ENCODE measurements around the gene TMEM31. TPM values are rescaled to one million over a fixed set of nuclear protein-coding genes. Genes with fewer than 3 reads are reported as not detected.

The TMEM31 gene
- total and polyA plus RNA-seq, 10 of the 15 experiments (the other 5 are each of a cell fraction or from before 2014, with no cell fraction given) = 0.18 TPM; not detected in 9

- H3K36me3 ChIP-seq (ENCODE audit: control insufficient read depth in 2 of 2, insufficient read depth in 2 of 2, low read length in 1 of 2) = no peaks in the 10 kb centered on the region
- no peaks in the 10 kb centered on the region for H3K9me3 ChIP-seq (replicated peaks; ENCODE audit: control insufficient read depth, insufficient read depth, low read length)
- WGBS (ENCODE audit: insufficient coverage, insufficient replicate concordance, low lambda C conversion rate, missing lambda C conversion rate) = 37% methylated on average over 4 of the region's 4 CpGs
- RAD21 ChIA-PET (ENCODE audit: unreplicated experiment) = no interaction called here
- H3K4me2 ChIP-seq (ENCODE audit: control insufficient read depth, insufficient read depth) = no peak overlapping the region
- no peaks in the 10 kb centered on the region for H3K4me1 ChIP-seq (ENCODE audit: control insufficient read depth, insufficient read depth, low read length)
- H3K4me3 ChIP-seq = no peak overlapping the region
- POLR2A ChIA-PET = no interaction called here
- CTCF ChIA-PET = no interaction called here
- no peak overlapping the region for H3K9ac ChIP-seq (ENCODE audit: control insufficient read depth, insufficient read depth, low read length)
- intact Hi-C loops (cut with micrococcal nuclease; ENCODE audit: unreplicated experiment) = no loop called here
- SMC1A ChIA-PET (ENCODE audit: uncharacterized antibody, unreplicated experiment) = no interaction called here
- in situ Hi-C loops (cut with MboI) = no loop called here
- no peak overlapping the region for H3K27ac ChIP-seq (ENCODE audit: control insufficient read depth, insufficient read depth)
- no peaks in the 10 kb centered on the region for H3K79me2 ChIP-seq (ENCODE audit: control insufficient read depth, insufficient read depth, low read length)
- no peak overlapping the region for H2AFZ ChIP-seq (ENCODE audit: control insufficient read depth, low read depth, low read length)
- no peak for ATAC-seq
- BruUV-seq (replicated peaks) = no TSS peak
- no peaks in the 10 kb centered on the region for H4K20me1 ChIP-seq (ENCODE audit: control insufficient read depth, insufficient read depth)
- FAIRE-seq = no peak
- TF ChIP-seq SRF (IDR thresholded peaks at IDR 0.05; ENCODE audit: low read depth in 2 of 2, low read length in 2 of 2) (no peak), ZNF384 (IDR thresholded peaks at IDR 0.05; ENCODE audit: borderline replicate concordance, low read depth, low read length) (no peak), SUPT20H (IDR thresholded peaks at IDR 0.05; ENCODE audit: borderline replicate concordance, control insufficient read depth, low read depth, low read length) (no peak), MAX (IDR thresholded peaks at IDR 0.05; ENCODE audit: low read depth, low read length) (no peak), REST (IDR thresholded peaks at IDR 0.05; ENCODE audit: low read depth, low read length) (no peak), USF2 (IDR thresholded peaks at IDR 0.05; ENCODE audit: borderline replicate concordance, low read depth, low read length) (no peak), ZZZ3 (IDR thresholded peaks at IDR 0.05; ENCODE audit: control insufficient read depth, insufficient read length, low read depth) (no peak)
- DNase-seq (ENCODE audit: low read depth, low spot score) = no peak
- no peaks in the 10 kb centered on the region for H3K27me3 ChIP-seq (replicated peaks in 1 of 2; ENCODE audit: control insufficient read depth in 2 of 2, insufficient read depth in 2 of 2, low read length in 1 of 2)
These were observed 7.4 kb downstream of the TMEM31 start for GRCh38 chrX:103718120-103718519.

Measured in GM12878 (cell line).